ENCODE data around the gene NECTIN4.

- TF ChIP-seq FOSL2 (IDR thresholded peaks at IDR 0.05; ENCODE audit: borderline replicate concordance, low read depth) (no peak), MXI1 (IDR thresholded peaks at IDR 0.05; ENCODE audit: low read depth, low read length) (no peak), CTCF (IDR thresholded peaks at IDR 0.05) (no peak), GATA2 (CRISPR knock-in tag; IDR thresholded peaks at IDR 0.05) (no peak), RFX5 (IDR thresholded peaks at IDR 0.05; ENCODE audit: low read length) (no peak), EP300 (IDR thresholded peaks at IDR 0.05; ENCODE audit: borderline replicate concordance in 1 of 2, low read depth in 1 of 2, low read length in 1 of 2) (no peak), REST (IDR thresholded peaks at IDR 0.05; ENCODE audit: low read depth, low read length) (no peak), MAX (IDR thresholded peaks at IDR 0.05; ENCODE audit: low read depth) (no peak), RCOR1 (IDR thresholded peaks at IDR 0.05; ENCODE audit: low read length) (no peak), RAD21 (IDR thresholded peaks at IDR 0.05; ENCODE audit: low read length) (no peak), EZH2phosphoT487 (IDR thresholded peaks at IDR 0.05; ENCODE audit: borderline replicate concordance, low read depth) (no peak), POLR2AphosphoS5 (IDR thresholded peaks at IDR 0.05; ENCODE audit: low read depth, low read length) (no peak), GABPA (IDR thresholded peaks at IDR 0.05; ENCODE audit: low read depth) (no peak)
Observed at GRCh38 chr1:161054232-161054631, 35.1 kb downstream of the NECTIN4 start.

Data from SK-N-SH (cell line).